ENCODE data around the gene TTC33.
A peak's percentile ranks its signal among the peaks of the same experiment; 100 is the strongest.
"Not testable (repeated sequence)": the region's sequence is repeated elsewhere in the genome, so short reads cannot be mapped to it uniquely, and the experiment has no call there.

Gene TTC33

GRCh38 chr5:40679913-40680681 is 75.7 kb downstream of the TTC33 start, which contains the start of gene PTGER4:
Gene PTGER4, plus strand, starts transcription at chr5:40679915. Its CDS starts 1,079 bp downstream, at chr5:40680994.
- no peak for DNase-seq (ENCODE audit: low read depth)

GRCh38 chr5:40679148-40679912 is 76.4 kb downstream of the TTC33 start:
- DNase-seq (ENCODE audit: low read depth) = peak; percentile 79

GRCh38 chr5:40678460-40679147 is 77.2 kb downstream of the TTC33 start:
- no peak for DNase-seq (ENCODE audit: low read depth)

GRCh38 chr5:40678026-40678425 is 77.7 kb downstream of the TTC33 start:
- DNase-seq (ENCODE audit: low read depth) = no peak

- no peak for DNase-seq (ENCODE audit: low read depth)
These were observed 78.3 kb downstream of the TTC33 start for GRCh38 chr5:40677456-40677855.

- no peak for DNase-seq (ENCODE audit: low read depth)
These were observed 79.0 kb downstream of the TTC33 start for GRCh38 chr5:40676613-40677343.

- DNase-seq (ENCODE audit: low read depth) = no peak
These were observed 80.2 kb downstream of the TTC33 start for GRCh38 chr5:40675396-40676133.

- no peak for DNase-seq (ENCODE audit: low read depth)
These were observed 81.0 kb downstream of the TTC33 start for GRCh38 chr5:40674661-40675235.

GRCh38 chr5:40672425-40672824 is 83.3 kb downstream of the TTC33 start:
- no peak for DNase-seq (ENCODE audit: low read depth)

GRCh38 chr5:40669606-40670390 is 86.0 kb downstream of the TTC33 start:
- DNase-seq (ENCODE audit: low read depth) = no peak

- DNase-seq (ENCODE audit: low read depth) = no peak
These were observed 88.5 kb downstream of the TTC33 start for GRCh38 chr5:40667161-40667663.

- no peak for DNase-seq (ENCODE audit: low read depth)
These were observed 89.1 kb downstream of the TTC33 start for GRCh38 chr5:40666657-40667056.

- DNase-seq (ENCODE audit: low read depth) = no peak
These were observed 90.0 kb downstream of the TTC33 start for GRCh38 chr5:40665635-40666298.

GRCh38 chr5:40660751-40661150 is 95.0 kb downstream of the TTC33 start:
- DNase-seq (ENCODE audit: low read depth) = no peak

GRCh38 chr5:40656766-40657165 is 99.0 kb downstream of the TTC33 start:
- DNase-seq (ENCODE audit: low read depth) = no peak

GRCh38 chr5:40656091-40656490 is 99.7 kb downstream of the TTC33 start:
- DNase-seq (ENCODE audit: low read depth) = not testable (repeated sequence)

- no peak for DNase-seq (ENCODE audit: low read depth)
These were observed 100.6 kb downstream of the TTC33 start for GRCh38 chr5:40655138-40655537.

GRCh38 chr5:40654377-40654991 is 101.3 kb downstream of the TTC33 start:
- DNase-seq (ENCODE audit: low read depth) = no peak

Measured in activated gamma-delta T cell treated with anti-CD3 and anti-CD28 coated beads, Interleukin-2, amount 50 U/mL, for 16 hours (primary cell).